Tibial artery (tissue), 4 donors: ENCODE measurements around the gene SOX8.

Source experiments
- DNase-seq, 2 donors: peaks; one replicate each; pipeline ENCODE4 v3.0.0-alpha.2; 2019
- H3K27ac ChIP-seq, 2 donors: fragments of 200-600 bp; sonication (generic) in 1 of 2; 1 replicate in 1 of 2; 2 replicates in 1 of 2; pipeline ENCODE4 v1.5.1; 2018 to 2019; ENCODE audit warnings: mild to moderate bottlenecking in 1 of 2
- H3K27me3 ChIP-seq, 2 donors: fragments of 200-600 bp; sonication (generic) in 1 of 2; one replicate each; pipeline versions ENCODE4 v1.5.1 to v1.6.0; 2016 to 2019
- H3K36me3 ChIP-seq, 3 donors: fragments of 200-600 bp; sonication (generic) in 2 of 3; one replicate each; pipeline ENCODE4 v1.5.1; 2016 to 2019; ENCODE audit warnings: mild to moderate bottlenecking in 2 of 3
- H3K4me1 ChIP-seq, 4 donors: fragments of 200-600 bp; sonication (generic) in 2 of 4; 1 replicate in 3 of 4; 2 replicates in 1 of 4; pipeline ENCODE4 v1.5.1; 2016 to 2019
- H3K4me3 ChIP-seq, 2 donors: fragments of 200-600 bp; sonication (generic) in 1 of 2; 1 replicate in 1 of 2; 2 replicates in 1 of 2; pipeline ENCODE4 v1.5.1; 2018 to 2019; ENCODE audit warnings: mild to moderate bottlenecking in 2 of 2
- H3K9me3 ChIP-seq, 3 donors: fragments of 200-600 bp; sonication (generic) in 1 of 3; one replicate each; pipeline ENCODE4 v1.5.1; 2016 to 2019
- CTCF ChIP-seq, 2 experiments: fragments of 200-600 bp in 1 of 2; fragments of 450-650 bp in 1 of 2; IDR thresholded peaks; one replicate each; pipeline ENCODE4 v1.5.1; 2017 to 2019; ENCODE audit warnings: antibody characterized with exemption in 2 of 2, mild to moderate bottlenecking in 1 of 2, moderate library complexity in 1 of 2
- intact Hi-C: fragments of 100-400 bp; cut with DNase I; formaldehyde crosslinking; loops from one replicate; pipeline ENCODE4 v1.15.0; 2023; ENCODE audit warnings: low total_unique reads

SOX8 gene

DNA sequence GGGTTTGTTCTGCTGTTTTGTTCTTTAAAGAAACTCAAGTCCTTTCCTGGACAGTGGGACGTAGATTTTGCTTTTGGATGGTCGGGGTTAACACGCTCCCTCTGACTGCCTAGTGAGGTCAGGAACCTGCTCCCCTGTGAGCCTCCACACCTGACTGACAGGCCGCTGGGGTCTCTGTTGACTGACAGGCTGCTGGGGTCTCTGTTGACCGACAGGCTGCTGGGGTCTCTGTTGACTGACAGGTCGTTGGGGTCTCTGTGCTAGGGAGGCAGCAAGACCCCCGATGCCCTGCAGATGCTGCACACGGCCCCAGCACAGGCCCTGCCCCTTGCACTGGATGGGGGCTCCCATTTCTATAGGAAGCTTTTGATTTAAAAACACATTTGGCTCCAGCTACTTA, 44.3 kb upstream of the SOX8 start:
- Histone ChIP-seq H3K27me3 (no peaks in the 10 kb centered on the region), H3K4me1 (no peaks in the 10 kb centered on the region), H3K9me3 (peaks cover 0 to 5% (median 4%) of the 10 kb centered on the region in 3 donors), H3K27ac (no peak overlapping the region), H3K4me3 (no peak overlapping the region), H3K36me3 (peaks cover 13 to 71% (median 29%) of the 10 kb centered on the region in 3 donors)
- no peak for TF ChIP-seq CTCF (IDR thresholded peaks at IDR 0.05)
- DNase-seq = no peak
- intact Hi-C loops = no loop called here

- Histone ChIP-seq H3K4me3 (no peak overlapping the region), H3K36me3 (peaks cover 15 to 67% (median 31%) of the 10 kb centered on the region in 3 donors), H3K27ac (no peak overlapping the region), H3K9me3 (peaks cover 0 to 9% (median 4%) of the 10 kb centered on the region in 3 donors), H3K4me1 (no peaks in the 10 kb centered on the region), H3K27me3 (no peaks in the 10 kb centered on the region)
- no peak for TF ChIP-seq CTCF (IDR thresholded peaks at IDR 0.05)
- intact Hi-C loops = no loop called here
- no peak for DNase-seq
Measured at GRCh38 chr16:937723-938122, 43.8 kb upstream of the SOX8 start.

- Histone ChIP-seq H3K27ac (no peak overlapping the region), H3K36me3 (peaks cover 15 to 63% (median 28%) of the 10 kb centered on the region in 3 donors), H3K27me3 (no peaks in the 10 kb centered on the region), H3K4me3 (no peak overlapping the region), H3K4me1 (no peaks in the 10 kb centered on the region), H3K9me3 (peaks cover 0 to 10% (median 4%) of the 10 kb centered on the region in 3 donors)
- TF ChIP-seq CTCF (IDR thresholded peaks at IDR 0.05) = no peak
- intact Hi-C loops = no loop called here
- DNase-seq = no peak
Measured at GRCh38 chr16:938136-938535, 43.4 kb upstream of the SOX8 start.

DNA sequence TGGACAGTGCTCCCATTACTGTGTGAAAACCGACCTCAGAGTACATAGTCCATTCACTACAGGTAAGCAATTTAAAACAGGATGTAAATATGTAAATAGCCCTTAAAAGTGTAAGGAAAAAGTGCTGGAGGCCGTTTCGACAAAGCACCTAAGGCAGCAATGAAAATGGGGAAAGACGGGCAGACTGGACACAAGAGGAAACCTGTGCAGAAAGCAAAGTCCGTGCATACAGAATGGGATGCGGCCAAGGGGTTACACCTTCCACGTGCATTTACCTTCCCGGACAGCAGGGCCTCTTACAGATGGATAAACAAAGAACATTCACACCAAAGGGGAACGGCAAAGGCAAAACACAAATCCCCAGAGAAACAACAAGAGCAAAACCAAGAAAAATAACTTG, 42.8 kb upstream of the SOX8 start:
- no peak for DNase-seq
- H3K9me3 ChIP-seq = peaks cover 0 to 10% (median 4%) of the 10 kb centered on the region in 3 donors
- no peaks in the 10 kb centered on the region for H3K4me1 ChIP-seq
- peaks cover 15 to 57% (median 22%) of the 10 kb centered on the region in 3 donors for H3K36me3 ChIP-seq
- no peak for TF ChIP-seq CTCF (IDR thresholded peaks at IDR 0.05)
- no peaks in the 10 kb centered on the region for H3K27me3 ChIP-seq
- H3K4me3 ChIP-seq = no peak overlapping the region
- intact Hi-C loops = no loop called here
- H3K27ac ChIP-seq = no peak overlapping the region

GRCh38 chr16:939311-939710, 42.3 kb upstream of the SOX8 start:
- H3K4me1 ChIP-seq = no peaks in the 10 kb centered on the region
- H3K27ac ChIP-seq = no peak overlapping the region
- H3K36me3 ChIP-seq = peaks cover 15 to 53% (median 22%) of the 10 kb centered on the region in 3 donors
- no peak for TF ChIP-seq CTCF (IDR thresholded peaks at IDR 0.05)
- no peak for DNase-seq
- intact Hi-C loops = no loop called here
- no peak overlapping the region for H3K4me3 ChIP-seq
- no peaks in the 10 kb centered on the region for H3K27me3 ChIP-seq
- H3K9me3 ChIP-seq = peaks cover 0 to 10% (median 4%) of the 10 kb centered on the region in 3 donors

- intact Hi-C loops = no loop called here
- TF ChIP-seq CTCF (IDR thresholded peaks at IDR 0.05) = no peak
Measured at GRCh38 chr16:939941-940340, 41.6 kb upstream of the SOX8 start.

More at GRCh38 chr16:939941-940340, 41.6 kb upstream of the SOX8 start:
- Histone ChIP-seq H3K9me3 (peaks cover 0 to 10% (median 4%) of the 10 kb centered on the region in 3 donors), H3K27me3 (no peaks in the 10 kb centered on the region), H3K27ac (no peak overlapping the region), H3K4me3 (no peak overlapping the region), H3K36me3 (peaks cover 15 to 52% (median 25%) of the 10 kb centered on the region in 3 donors), H3K4me1 (no peaks in the 10 kb centered on the region)
- no peak for DNase-seq
